Putamen (tissue), 1 donor: ENCODE measurements around the gene SCYL3.
"Not testable (repeated sequence)": the region's sequence is repeated elsewhere in the genome, so short reads cannot be mapped to it uniquely, and the experiment has no call there.

Experiments
- DNase-seq: peaks from one replicate; pipeline ENCODE4 v3.0.0-alpha.2; 2016; ENCODE audit warnings: low spot score

The SCYL3 gene

GRCh38 chr1:169893645-169894423 is at the start of gene SCYL3:
Gene SCYL3, minus strand, starts transcription at chr1:169893896. Its CDS starts 5,056 bp downstream, at chr1:169888840.
- DNase-seq = peak; percentile 99

GRCh38 chr1:169941982-169942830 is 48.5 kb upstream of the SCYL3 start:
- no peak for DNase-seq

GRCh38 chr1:169933984-169934725 is 40.5 kb upstream of the SCYL3 start:
- no peak for DNase-seq

- no peak for DNase-seq
Observed at GRCh38 chr1:169931795-169932231, 38.1 kb upstream of the SCYL3 start.

GRCh38 chr1:169929210-169929526 is 35.5 kb upstream of the SCYL3 start:
- no peak for DNase-seq

GRCh38 chr1:169928438-169929209 is 34.9 kb upstream of the SCYL3 start:
- DNase-seq = peak; percentile 14

- no peak for DNase-seq
Observed at GRCh38 chr1:169925505-169926482, 32.1 kb upstream of the SCYL3 start.

- DNase-seq = no peak
Observed at GRCh38 chr1:169924829-169925228, 31.1 kb upstream of the SCYL3 start.

GRCh38 chr1:169924063-169924462 is 30.4 kb upstream of the SCYL3 start:
- no peak for DNase-seq

- DNase-seq = no peak
Observed at GRCh38 chr1:169921080-169921479, 27.4 kb upstream of the SCYL3 start.

GRCh38 chr1:169918927-169919326 is 25.2 kb upstream of the SCYL3 start:
- DNase-seq = no peak

- not testable (repeated sequence) for DNase-seq
Observed at GRCh38 chr1:169918220-169918619, 24.5 kb upstream of the SCYL3 start.

- no peak for DNase-seq
Observed at GRCh38 chr1:169915150-169915549, 21.5 kb upstream of the SCYL3 start.

GRCh38 chr1:169914531-169914930 is 20.8 kb upstream of the SCYL3 start:
- peak; percentile 29 for DNase-seq

- DNase-seq = no peak
Observed at GRCh38 chr1:169909499-169909898, 15.8 kb upstream of the SCYL3 start.

GRCh38 chr1:169906938-169907337 is 13.2 kb upstream of the SCYL3 start:
- DNase-seq = no peak

GRCh38 chr1:169904834-169905233 is 11.1 kb upstream of the SCYL3 start:
- no peak for DNase-seq

- DNase-seq = no peak
Observed at GRCh38 chr1:169902751-169903150, 9.1 kb upstream of the SCYL3 start.

- DNase-seq = no peak
Observed at GRCh38 chr1:169901115-169901514, 7.4 kb upstream of the SCYL3 start.

- DNase-seq = no peak
Observed at GRCh38 chr1:169900571-169900970, 6.9 kb upstream of the SCYL3 start.
